HG03558 (cell line): ENCODE results near the gene SP140L.
"Not testable (repeated sequence)": the region's sequence is repeated elsewhere in the genome, so short reads cannot be mapped to it uniquely, and the experiment has no call there.

Experiments
- ATAC-seq: cut with Tn5 transposase; IDR thresholded peaks from one replicate; pipeline ENCODE4 v1.9.1; 2021; ENCODE audit warnings: moderate number of reproducible peaks; ENCODE audit not compliant: unreplicated experiment; ENCODE audit errors: extremely low read depth

Gene SP140L

DNA sequence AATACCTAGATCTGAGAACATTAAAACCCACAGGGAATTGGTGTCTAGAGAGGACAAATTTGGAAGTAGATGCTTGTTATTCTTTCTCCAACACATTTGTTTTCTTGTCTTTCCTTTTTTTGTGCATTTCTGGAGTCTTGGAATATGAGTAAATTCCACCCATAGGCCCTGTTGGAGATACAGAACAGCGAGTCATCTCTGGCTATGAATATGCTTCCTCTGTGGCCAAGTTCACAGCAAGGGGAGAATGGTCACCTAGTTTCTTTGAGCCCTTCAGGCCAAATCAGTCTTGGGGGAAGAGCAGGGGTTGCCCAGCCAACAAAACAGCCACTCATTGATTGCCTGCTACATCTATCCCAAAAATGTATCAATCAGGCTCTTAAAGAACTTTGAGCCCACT is 31.3 kb downstream of the SP140L start:
- ATAC-seq: no peak

DNA sequence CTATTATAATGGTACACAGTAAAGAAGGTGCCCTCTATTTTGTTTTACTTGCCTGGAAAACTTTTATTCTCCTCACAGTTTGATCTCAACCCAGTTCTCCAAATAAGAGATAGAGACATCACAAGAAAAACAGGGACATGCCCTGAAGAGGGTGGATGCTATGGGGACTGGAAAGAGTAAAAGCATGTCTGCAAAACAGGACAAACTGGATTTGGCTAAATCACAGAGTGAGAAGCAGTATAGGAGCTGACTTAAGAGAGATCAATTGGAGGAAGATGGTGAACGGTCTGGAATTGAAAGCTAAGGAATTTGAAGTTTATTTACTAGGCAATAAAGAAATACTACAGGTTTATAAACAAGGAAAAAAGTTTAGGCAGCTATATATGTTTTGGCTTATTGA is 33.0 kb downstream of the SP140L start:
- no peak for ATAC-seq

DNA sequence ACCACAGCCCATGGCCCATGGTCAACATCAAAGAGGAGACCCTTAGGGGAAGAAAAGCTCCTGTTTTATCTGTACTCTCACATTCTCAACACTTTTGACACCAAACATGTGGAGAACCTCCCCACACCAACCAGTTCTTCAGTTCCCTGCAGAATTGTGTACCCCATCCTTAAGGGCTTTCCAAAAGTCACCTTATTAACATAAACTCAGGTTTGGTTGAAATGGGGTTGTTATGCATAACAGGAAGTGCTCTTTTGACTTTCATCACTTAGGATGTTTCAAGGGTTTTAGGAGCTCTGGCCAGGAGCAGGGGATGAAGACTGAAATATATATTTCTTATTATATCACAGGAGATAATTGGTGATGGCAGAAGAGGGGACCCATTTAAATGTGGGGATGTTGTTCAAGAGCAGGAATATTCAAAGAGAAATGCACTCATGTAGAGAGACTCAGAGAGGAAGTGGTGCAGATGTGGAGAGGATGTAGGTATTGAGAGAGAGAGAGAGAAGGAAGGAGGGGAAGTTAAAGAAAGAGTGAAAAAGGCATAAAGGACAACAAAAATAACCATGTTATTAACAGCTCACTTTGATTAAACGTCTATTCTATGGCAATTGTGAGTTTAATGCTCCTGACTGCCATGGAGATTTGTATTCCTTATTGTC is 35.2 kb downstream of the SP140L start:
- no peak for ATAC-seq

DNA sequence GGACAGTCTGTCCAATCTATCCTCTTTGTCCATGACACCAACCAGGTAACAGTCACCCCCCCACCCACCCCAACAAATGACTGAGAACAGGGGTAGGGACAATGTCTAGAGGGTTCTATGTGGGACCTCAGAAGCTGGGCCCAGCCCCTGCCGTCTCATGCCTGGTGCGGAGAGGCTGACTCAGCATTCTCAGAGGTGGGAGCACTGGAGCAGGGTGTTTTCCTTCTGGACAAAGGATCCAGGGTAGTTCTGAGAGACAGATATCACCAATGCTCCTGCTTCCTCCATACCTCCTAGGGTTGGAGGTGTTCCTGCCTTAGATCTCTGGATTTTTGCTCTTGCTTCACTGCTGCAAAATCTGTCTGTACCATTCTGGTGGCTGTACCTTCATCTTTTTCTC is 55.1 kb downstream of the SP140L start:
- ATAC-seq: no peak

DNA sequence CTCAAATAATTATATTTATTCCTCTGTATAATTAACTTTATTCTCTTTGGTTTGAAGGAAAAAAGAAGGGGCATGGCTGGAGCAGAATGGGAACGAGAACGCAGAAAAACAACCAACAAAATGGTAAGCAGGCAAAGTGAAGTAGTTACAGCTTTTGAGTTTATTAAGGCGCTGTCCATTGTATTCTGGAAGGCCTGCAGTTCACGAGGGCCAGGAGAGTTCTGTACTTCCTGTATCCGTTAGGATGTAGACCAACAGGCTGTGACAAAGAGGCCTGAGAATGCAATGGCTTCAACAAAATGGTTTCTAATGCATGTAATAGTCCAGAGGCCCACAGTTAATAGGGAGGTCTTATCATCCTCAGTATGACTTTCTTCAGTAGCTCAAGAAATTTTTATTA is 56.5 kb downstream of the SP140L start:
- no peak for ATAC-seq

DNA sequence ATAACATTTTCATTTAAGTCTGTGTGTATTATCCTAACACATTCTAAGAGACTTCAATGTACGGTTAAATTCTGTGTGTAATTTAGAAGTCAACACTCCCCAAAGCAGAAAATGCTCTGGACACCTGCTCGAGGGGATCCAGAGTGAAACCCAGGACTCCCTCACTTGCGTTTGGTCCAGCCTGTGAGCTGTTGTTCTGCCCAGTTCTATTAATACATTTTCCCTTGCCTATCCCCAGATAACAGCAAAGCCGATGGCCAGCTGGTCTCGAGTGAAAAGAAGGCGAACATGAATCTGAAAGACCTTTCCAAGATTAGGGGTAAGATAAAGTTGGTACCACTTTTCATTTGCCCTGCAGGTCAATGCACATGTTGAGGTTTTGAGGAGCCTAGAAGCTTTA is 58.0 kb downstream of the SP140L start:
- no peak for ATAC-seq

DNA sequence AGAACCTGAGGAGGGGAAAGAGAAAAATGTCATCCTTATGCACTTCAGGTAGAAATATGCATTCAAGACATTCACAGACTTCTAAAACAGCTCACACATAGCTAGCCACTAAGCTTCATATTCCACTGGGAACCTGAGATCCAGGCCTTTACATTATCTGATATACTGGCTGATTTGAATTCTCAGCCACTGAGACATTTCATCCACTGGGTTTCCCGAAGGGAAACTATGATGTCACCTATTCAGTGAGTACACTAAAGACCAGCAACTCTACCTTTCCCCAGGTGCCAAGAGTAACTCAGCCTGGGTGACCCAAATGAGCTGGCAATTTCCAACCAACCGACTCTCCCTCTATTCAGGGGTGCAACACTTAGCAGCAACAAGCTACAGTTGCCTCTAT is 67.3 kb downstream of the SP140L start:
- no peak for ATAC-seq

DNA sequence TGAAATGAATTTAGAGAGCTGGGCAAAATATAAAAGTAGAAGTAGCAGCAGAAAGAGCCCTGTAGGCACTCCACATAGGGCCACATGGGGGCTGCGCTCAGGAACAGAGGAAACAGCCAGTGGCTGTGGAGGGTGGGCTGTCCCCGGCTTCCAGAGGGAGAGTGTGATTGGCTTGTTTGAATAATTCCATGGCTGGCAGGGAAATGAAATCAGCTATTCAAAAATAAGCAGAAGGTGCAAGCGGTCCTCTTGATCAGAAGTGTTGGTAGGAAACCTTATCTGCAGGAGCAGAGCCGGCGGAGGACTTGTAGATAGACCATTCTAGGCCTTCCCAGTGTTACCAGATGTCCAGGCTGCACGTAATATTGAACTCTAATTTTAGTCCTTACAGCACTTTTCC is 71.7 kb downstream of the SP140L start:
- ATAC-seq: not testable (repeated sequence)

DNA sequence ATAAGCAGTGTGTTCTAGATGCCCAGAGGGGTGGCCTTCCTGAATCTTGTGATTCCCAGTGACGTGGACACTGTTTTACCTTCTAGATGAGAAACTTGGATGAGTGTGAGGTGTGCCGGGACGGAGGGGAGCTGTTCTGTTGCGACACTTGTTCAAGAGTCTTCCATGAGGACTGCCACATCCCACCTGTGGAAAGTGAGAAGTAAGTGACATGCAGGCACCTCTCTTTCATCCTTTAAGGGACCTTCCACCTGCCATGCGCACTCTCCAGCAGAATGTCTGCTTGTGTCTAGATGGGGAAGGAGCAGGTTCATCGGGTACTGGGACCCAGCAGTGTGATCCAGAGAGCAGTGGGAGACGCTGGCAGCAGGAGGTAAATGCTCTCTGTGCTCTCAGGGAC is 73.0 kb downstream of the SP140L start:
- ATAC-seq: no peak

DNA sequence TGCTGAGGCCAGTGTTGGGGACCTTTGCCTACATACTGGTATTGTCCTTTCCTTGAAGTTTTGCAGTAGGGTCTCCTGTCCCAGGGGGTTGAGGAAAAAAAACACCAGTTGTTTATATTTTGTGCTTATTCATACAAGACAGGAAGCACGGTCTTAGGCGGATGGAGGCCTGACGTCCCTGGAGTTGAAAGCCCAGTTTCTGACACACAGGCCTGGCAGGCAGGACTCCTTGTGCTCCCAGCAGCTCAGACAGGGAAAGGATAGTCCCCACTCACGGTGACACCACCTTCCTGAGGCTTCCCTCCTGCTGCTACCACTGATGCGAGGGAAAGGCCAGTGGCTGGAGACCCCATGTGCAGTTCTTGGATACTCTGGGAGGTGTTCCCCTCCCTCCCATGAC is 73.5 kb downstream of the SP140L start:
- ATAC-seq: no peak

DNA sequence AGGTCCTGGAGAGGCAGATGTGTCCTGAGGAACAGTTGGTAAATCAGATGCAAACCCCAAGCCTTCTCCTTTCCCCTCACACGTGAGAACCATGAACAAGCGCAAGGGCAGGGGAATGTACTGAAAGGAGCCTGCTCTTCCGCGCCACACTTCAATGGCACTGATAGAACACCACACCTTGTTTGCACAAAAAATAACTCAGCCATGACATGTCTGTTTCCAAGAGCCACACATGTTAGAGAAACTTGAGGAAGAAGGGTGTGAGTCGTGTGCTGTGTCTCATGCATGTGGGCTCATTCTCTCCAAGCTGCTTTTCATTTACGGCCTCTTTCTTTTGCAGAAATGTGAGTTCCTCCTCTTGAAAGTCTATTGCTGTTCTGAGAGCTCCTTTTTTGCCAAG is 74.0 kb downstream of the SP140L start:
- ATAC-seq: not testable (repeated sequence)

DNA sequence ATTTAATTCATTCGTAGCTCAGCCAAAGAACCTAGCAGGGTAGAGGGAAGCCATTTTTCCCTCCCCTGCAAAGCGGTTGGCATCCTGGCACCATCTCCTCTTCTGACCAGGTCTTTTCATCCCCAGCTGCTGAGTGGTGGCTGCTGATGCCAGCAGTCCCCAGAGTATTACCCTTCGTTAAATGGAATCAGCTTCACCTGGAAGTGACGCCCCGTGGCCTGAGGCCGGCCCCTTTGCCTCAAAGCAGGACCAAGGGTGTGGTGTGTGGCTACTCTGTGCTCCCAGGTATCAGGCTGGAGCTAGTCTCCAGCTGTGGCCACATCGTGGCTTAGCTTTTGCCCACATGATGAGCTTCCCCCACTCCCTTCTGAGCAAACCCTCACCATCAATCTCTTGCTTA is 76.8 kb downstream of the SP140L start:
- no peak for ATAC-seq

DNA sequence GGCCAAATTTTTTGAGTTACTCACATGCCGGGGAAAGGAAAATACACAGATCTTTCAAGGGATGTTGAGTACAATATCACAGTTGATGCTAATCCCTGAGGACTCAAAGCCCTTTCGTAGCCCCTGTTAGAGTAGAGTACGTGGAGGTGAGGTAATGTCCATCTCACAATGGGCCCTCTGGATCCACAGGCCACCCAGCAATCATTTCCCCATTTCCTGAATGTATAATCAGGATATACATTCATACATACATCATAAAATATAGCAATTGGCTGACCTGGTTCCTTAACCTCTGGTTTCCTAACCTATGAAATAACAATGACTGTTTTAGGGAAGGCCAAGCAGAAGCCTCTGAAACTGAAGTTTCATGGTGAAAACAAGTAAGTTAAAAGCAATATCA is 78.8 kb downstream of the SP140L start:
- ATAC-seq: no peak

DNA sequence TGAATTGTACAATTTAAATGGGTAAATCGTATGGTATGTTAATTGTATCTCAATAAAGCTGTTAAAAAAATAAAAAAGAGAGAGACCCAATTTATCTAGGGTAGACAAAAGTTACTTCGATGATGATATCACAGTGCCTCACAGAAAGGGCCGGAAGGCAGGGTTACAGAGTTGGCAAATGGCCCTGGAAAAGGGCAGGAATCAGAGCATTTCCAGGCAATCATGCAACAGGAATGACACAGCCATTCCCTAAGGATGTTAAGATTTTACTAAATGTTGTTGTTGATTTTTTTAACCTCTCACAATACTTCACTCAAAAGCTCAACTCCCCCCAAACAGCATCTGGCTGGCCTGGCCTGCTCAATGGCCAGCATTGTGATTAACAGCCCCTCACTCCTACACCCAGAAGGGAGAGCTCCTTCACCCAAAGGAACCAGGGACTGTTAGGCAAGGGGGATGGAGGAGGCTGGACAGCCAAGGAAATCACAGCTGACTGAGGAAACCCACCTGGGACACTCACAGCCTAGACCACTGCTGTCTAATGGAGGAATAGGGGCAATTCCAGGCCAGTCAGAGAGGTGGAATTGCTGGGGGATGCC is 81.3 kb downstream of the SP140L start:
- no peak for ATAC-seq

DNA sequence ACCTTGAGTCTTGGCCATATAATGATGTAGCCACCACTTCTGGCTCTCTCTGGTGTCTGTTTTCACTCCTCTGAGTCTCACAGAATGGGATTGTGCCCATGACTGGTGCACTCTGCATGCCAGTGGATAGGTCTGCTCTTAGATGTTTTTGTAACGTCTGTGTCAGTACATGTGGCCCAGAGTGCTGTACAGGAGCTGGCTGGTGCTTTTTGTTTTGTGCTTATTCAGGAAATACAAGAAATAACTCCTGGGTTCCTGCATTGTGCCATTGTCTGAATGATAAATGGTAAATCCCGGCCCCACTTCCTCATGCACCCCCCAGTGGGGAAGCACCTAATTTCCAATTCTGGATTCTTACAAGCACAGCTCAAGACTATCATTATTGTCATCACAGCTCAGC is 82.3 kb downstream of the SP140L start:
- not testable (repeated sequence) for ATAC-seq

DNA sequence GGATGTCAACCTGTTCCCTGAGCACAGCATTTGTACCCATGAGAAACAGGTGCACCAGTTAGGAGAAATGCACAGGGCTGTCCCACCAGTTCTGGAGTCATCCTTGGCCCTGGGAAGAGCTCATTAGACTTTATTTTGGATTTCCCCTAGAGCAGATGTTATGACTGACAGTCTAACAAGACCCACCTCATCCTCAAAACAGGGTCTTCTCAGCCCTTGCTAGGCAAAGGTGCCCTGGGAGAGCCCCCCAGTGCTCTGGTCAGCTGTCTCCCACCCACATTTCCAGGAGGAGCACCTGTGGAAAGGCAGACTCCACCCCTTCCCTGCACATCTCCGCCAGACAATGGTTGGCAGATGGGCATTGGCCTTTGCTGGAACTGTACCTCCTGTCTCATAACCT is 83.3 kb downstream of the SP140L start:
- no peak for ATAC-seq

DNA sequence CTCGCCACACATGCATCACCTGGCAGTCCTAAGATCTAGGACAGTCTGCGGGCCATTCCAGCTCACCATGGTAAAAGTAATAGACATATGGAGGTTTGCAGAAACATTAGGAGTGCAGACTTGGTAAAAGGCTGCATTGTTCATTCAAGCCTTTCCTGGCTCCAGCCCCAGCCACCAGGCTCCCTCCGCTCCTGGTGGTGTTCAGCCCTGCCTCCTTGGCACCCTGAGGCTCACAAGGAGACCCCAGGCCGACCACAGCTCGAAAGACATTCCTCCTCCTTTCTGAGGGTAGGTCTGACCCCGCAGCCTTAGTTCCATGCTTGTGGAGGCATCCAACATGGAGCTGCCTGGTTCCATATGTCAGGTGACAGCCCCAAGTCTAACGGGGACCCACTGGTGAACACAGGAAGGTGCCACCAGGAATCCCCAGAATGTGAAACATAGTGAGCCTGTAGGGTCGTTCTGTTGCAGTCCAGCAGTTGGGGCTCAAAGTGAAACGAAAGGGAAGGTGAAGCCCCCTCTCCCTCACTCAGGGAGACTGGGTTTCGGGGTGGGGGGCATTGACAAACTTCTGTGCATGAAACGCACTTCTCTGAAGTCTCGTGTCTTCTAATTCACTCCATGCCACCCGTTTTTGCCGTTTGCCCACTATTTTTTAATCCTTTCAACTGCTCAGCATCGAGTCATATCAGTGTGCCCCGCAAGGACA is 84.0 kb downstream of the SP140L start:
- ATAC-seq: no peak

DNA sequence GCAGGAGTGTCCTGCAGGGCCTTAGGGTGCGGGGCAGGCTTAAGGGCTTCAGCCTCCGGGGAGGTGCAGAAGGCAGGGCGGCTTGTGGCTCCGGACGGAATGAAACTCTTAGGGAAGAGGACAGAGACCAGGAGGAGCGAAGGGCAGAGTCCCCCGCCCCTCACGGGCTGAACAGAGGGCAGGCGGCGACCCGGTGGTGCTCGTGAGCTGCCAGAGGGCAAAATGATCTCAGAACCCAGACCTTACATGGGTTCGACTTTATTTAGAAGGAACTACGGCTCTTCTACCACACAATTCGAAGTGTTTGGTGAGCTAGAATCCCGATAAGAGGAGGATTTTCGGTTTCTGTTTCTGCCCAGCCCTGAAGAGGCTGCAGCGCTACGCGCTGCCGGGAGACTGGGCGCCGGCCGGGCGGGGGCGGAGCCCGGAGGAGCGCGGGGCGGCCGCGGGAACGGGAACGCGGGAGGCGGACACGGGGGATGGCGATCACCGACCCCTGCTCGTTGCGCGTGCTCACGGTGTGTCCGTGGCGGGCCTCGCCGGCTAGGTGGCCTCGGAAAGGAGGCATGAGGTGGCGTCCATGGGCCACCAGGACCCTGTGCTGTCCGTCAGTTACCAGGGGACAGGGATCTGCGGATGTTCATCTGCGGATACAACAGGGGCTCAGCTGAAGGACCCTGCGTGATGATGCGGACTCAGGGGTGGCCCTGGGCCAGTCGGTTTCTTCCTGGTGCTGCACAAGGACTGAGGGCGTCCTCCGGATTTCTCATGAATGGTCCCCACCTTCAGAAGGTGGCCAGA is 84.8 kb downstream of the SP140L start:
- ATAC-seq: peak; percentile 29

DNA sequence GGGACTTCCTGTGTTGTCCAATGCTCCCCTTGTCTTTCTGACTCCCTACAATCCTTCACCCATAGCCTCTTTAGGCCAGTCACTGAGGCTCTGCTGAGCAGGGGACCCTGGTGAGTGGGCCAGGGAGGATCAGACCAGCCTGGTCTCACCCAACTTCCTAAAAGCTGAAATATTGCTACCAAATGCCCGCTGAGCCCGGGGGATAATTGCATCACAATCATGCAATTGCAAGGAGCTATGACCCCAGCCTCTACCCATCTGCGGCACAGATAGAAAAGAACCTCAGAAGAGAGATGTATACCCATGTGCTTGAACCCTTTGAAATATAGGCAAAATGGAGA is 85.3 kb downstream of the SP140L start:
- no peak for ATAC-seq

DNA sequence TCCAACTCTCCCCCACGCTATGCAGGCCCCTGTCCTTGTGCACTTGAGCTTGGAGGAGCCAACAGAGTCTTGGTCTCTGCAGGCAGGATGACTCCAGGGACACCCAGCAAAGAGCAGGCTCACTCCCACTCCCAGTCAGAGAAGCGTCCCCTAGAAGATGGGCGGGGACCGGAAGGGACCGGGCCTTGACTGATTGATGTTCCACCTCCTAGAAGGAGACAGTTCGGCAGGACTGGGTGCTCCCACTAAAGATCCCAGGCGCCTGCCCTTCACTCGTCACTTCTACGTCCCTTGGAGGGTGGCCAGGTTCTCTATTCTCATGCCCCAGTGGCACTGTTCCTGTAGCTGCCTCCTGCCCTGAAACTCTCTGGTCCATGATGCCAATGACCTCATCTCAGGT is 85.9 kb downstream of the SP140L start:
- ATAC-seq: no peak

DNA sequence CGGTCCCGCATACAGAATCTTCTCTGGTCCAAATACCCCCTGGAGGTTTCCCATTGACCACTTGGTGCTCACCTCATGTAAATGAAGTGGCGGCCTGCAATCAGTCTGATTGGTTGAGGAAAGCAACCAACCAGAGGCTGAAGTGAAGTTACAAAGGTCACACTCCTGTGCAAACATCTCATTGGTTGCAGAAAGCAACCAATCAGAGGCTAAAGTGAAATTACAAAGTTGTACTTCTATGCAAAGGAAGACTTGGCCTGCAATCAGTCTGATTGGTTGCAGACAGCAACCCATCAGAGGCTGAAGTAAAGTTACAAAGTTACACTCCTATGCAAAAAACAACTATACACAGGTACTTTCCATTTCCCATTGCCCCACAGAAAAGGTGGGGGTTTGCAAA is 86.5 kb downstream of the SP140L start:
- no peak for ATAC-seq
